CD4-positive, CD25-positive, alpha-beta regulatory T cell (primary cell): ENCODE data around the gene SLC41A3. TPM values are rescaled to one million over a fixed set of nuclear protein-coding genes. Genes with fewer than 3 reads are reported as not detected.

ENCODE experiments used
- ATAC-seq, 2 donors: fragments of 150-1000 bp; cut with Tn5 transposase; one replicate each; pipeline ENCODE4 v1.10.0; 2021; ENCODE audit warnings: low read depth in 2 of 2, moderate number of reproducible peaks in 2 of 2, moderate library complexity in 1 of 2
- DNase-seq, 3 donors: peaks; one replicate each; pipeline versions ENCODE4 v3.0.0 to v3.0.0-alpha.2; 2012 to 2022; ENCODE audit warnings: mixed read lengths in 1 of 3
- H3K27ac ChIP-seq: one replicate; pipeline ENCODE4 v1.7.0; 2013; ENCODE audit warnings: mild to moderate bottlenecking, low read length; ENCODE audit not compliant: insufficient read depth, poor library complexity, severe bottlenecking
- H3K27me3 ChIP-seq: one replicate; pipeline ENCODE4 v1.7.0; 2013; ENCODE audit warnings: low read length; ENCODE audit not compliant: control insufficient read depth, insufficient read depth
- H3K36me3 ChIP-seq: one replicate; pipeline ENCODE4 v1.7.0; 2013; ENCODE audit warnings: mild to moderate bottlenecking, low read length, moderate library complexity; ENCODE audit not compliant: control insufficient read depth, insufficient read depth
- H3K4me1 ChIP-seq: 2 replicates; pipeline ENCODE4 v1.7.0; 2013; ENCODE audit warnings: mild to moderate bottlenecking, low read length; ENCODE audit not compliant: insufficient read depth, control insufficient read depth, poor library complexity, severe bottlenecking
- H3K4me3 ChIP-seq: one replicate; pipeline ENCODE4 v1.7.0; 2013; ENCODE audit warnings: low read depth, mild to moderate bottlenecking, low read length, moderate library complexity
- H3K9me3 ChIP-seq, 2 experiments: 1 replicate in 1 of 2; 2 replicates in 1 of 2; pipeline ENCODE4 v1.7.0; 2013; ENCODE audit warnings: low read length in 2 of 2, mild to moderate bottlenecking in 1 of 2, moderate library complexity in 1 of 2; ENCODE audit not compliant: control insufficient read depth in 2 of 2
- H3K27ac Mint-ChIP-seq, 3 donors: one replicate each; pipeline ENCODE4 v1.8.0; 2020 to 2022; ENCODE audit warnings: mild to moderate bottlenecking in 3 of 3, mixed read lengths in 3 of 3, moderate library complexity in 2 of 3
- H3K27me3 Mint-ChIP-seq: one replicate; pipeline ENCODE4 v1.8.0; 2022; ENCODE audit warnings: mild to moderate bottlenecking, mixed read lengths
- H3K36me3 Mint-ChIP-seq: one replicate; pipeline ENCODE4 v1.8.0; 2020; ENCODE audit warnings: mixed read lengths
- H3K4me1 Mint-ChIP-seq, 4 donors: one replicate each; pipeline ENCODE4 v1.8.0; 2020 to 2022; ENCODE audit warnings: mixed read lengths in 4 of 4, mild to moderate bottlenecking in 1 of 4
- H3K4me3 Mint-ChIP-seq, 4 donors: one replicate each; pipeline ENCODE4 v1.8.0; 2020 to 2022; ENCODE audit warnings: mild to moderate bottlenecking in 4 of 4, mixed read lengths in 4 of 4, moderate library complexity in 3 of 4
- H3K9me3 Mint-ChIP-seq, 7 donors: one replicate each; pipeline ENCODE4 v1.8.0; 2020 to 2022; ENCODE audit warnings: mixed read lengths in 7 of 7, mild to moderate bottlenecking in 3 of 7, moderate library complexity in 2 of 7
- polyA plus RNA-seq, 4 donors: library from polyadenylated mRNA; unstranded; fragments of 300-500 nt; fragmentation: Illumina TruSeq; gene quantifications; one replicate each; pipeline ENCODE4 v1.2.3, GENCODE V29; 2021
- total RNA-seq: library from RNA; stranded (reverse); gene quantifications from one replicate; pipeline ENCODE4 v1.2.3, GENCODE V29; 2022

The SLC41A3 gene
- total and polyA plus RNA-seq, 5 donors from 2014 or later: 31.2 to 51.3 (median 40.3) TPM

DNA sequence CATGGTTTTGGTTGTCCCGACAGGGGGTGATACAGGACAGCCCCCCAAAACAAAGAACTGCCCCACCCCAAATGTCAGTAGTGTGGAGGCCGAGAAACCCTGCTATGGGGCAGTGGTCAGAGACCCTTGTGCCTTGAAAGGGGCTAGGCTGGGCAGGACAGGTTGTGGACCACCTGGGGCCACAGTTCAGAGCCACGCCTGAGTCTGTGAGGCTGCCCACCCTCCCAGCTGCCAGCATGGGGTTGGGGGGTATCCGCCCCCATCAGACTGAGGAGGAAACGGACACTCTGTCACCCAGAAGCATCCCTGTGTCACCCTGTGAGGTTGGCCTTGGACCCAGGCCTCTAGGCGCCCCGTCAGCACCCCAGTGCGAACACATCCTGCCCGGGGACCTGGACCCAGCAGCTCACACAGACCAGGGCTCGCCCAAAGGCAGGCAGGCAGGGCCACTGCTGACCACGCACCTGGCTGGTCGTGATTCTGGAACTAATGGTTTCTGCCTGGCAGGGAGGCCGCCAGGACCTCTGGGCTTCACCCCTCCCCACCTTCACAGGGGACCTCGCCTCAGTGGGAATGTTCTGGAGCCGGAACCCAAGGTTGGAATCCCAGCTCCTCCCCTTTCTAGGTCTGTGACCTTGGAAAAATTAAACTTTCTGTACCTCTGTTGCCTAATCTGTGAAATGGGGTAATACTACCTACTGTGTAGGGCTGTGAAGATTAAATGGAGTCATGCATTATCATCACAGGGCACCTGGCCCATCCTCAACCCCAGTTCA lies 1.4 kb downstream of the SLC41A3 start:
- peak overlapping the region; percentile 88 to 94 (median 91) for H3K4me3 Mint-ChIP-seq
- ATAC-seq: no peak
- no peaks in the 10 kb centered on the region for H3K36me3 ChIP-seq
- H3K36me3 Mint-ChIP-seq: peaks cover 3% of the 10 kb centered on the region
- H3K27ac Mint-ChIP-seq: peak overlapping the region; percentile 88 to 98 (median 89)
- no peaks in the 10 kb centered on the region for H3K9me3 ChIP-seq
- peak overlapping the region; percentile 69 for H3K4me3 ChIP-seq
- peaks cover 0 to 3% (median 0%) of the 10 kb centered on the region in 7 donors for H3K9me3 Mint-ChIP-seq
- H3K27me3 Mint-ChIP-seq: no peaks in the 10 kb centered on the region
- no peak for DNase-seq
- H3K27me3 ChIP-seq: no peaks in the 10 kb centered on the region
- H3K27ac ChIP-seq: peak overlapping the region; percentile 91
- peaks cover 15 to 43% (median 23%) of the 10 kb centered on the region in 4 donors for H3K4me1 Mint-ChIP-seq
- H3K4me1 ChIP-seq: peaks cover 16% of the 10 kb centered on the region

GRCh38 chr3:126081618-126082361 lies 2.1 kb downstream of the SLC41A3 start:
- ATAC-seq (no peak), DNase-seq (peak in 1 of 3 donors; percentile 31)
- Mint-ChIP-seq H3K4me3 (peak overlapping the region; percentile 11 to 63 (median 46)), H3K27ac (peak overlapping the region in 1 of 3 donors; percentile 38), H3K9me3 (peaks cover 0 to 3% (median 0%) of the 10 kb centered on the region in 7 donors), H3K36me3 (peaks cover 3% of the 10 kb centered on the region), H3K27me3 (no peaks in the 10 kb centered on the region), H3K4me1 (peaks cover 15 to 43% (median 23%) of the 10 kb centered on the region in 4 donors)
- Histone ChIP-seq H3K36me3 (no peaks in the 10 kb centered on the region), H3K4me1 (peaks cover 16% of the 10 kb centered on the region), H3K27me3 (no peaks in the 10 kb centered on the region), H3K4me3 (no peak overlapping the region), H3K27ac (no peak overlapping the region), H3K9me3 (no peaks in the 10 kb centered on the region)

- Histone ChIP-seq H3K27ac (no peak overlapping the region), H3K27me3 (no peaks in the 10 kb centered on the region), H3K4me3 (no peak overlapping the region), H3K36me3 (no peaks in the 10 kb centered on the region), H3K9me3 (no peaks in the 10 kb centered on the region), H3K4me1 (peaks cover 16% of the 10 kb centered on the region)
- ATAC-seq: no peak
- H3K9me3 Mint-ChIP-seq: peaks cover 0 to 3% (median 0%) of the 10 kb centered on the region in 7 donors
- H3K27me3 Mint-ChIP-seq: no peaks in the 10 kb centered on the region
- H3K36me3 Mint-ChIP-seq: peaks cover 3% of the 10 kb centered on the region
- H3K4me3 Mint-ChIP-seq: peak overlapping the region in 3 of 4 donors; percentile 11 to 86 (median 39)
- DNase-seq: no peak
- peaks cover 15 to 41% (median 25%) of the 10 kb centered on the region in 4 donors for H3K4me1 Mint-ChIP-seq
- peak overlapping the region in 2 of 3 donors; percentile 32 to 39 for H3K27ac Mint-ChIP-seq
Measured at GRCh38 chr3:126080970-126081369, 3.0 kb downstream of the SLC41A3 start.

- Histone ChIP-seq H3K9me3 (no peaks in the 10 kb centered on the region), H3K4me3 (no peak overlapping the region), H3K27me3 (no peaks in the 10 kb centered on the region), H3K36me3 (no peaks in the 10 kb centered on the region), H3K4me1 (peaks cover 9% of the 10 kb centered on the region), H3K27ac (no peak overlapping the region)
- Mint-ChIP-seq H3K9me3 (peaks cover 0 to 6% (median 1%) of the 10 kb centered on the region in 7 donors), H3K27me3 (no peaks in the 10 kb centered on the region), H3K4me1 (peaks cover 5 to 27% (median 13%) of the 10 kb centered on the region in 4 donors), H3K27ac (no peak overlapping the region), H3K4me3 (no peak overlapping the region), H3K36me3 (peaks cover 8% of the 10 kb centered on the region)
- DNase-seq (no peak), ATAC-seq (no peak)
Measured at GRCh38 chr3:126078866-126079265, 5.1 kb downstream of the SLC41A3 start.

DNA sequence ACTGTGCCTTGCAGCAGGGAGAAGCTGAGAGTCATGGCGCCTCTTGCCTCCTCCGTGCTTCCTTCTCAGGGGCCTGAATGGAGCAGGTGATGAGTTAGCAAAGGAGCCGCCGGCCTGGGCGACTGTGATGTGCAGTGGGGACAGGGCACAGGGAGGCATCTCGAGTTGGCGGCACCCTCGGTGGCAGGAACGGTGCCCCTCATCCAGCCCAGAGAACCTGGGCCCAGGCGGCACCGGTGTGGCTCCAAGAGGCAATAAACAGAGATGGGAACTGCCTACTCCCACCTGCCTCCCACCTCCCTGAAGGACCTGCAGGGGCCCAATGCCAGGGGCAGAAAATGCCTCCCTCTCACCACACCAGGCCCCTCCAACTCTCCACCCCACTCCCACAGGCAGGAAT lies 6.2 kb downstream of the SLC41A3 start:
- Mint-ChIP-seq H3K4me3 (peak overlapping the region in 1 of 4 donors; percentile 52), H3K9me3 (peaks cover 0 to 11% (median 3%) of the 10 kb centered on the region in 7 donors), H3K36me3 (peaks cover 16% of the 10 kb centered on the region), H3K4me1 (peaks cover 2 to 22% (median 12%) of the 10 kb centered on the region in 4 donors), H3K27ac (no peak overlapping the region), H3K27me3 (no peaks in the 10 kb centered on the region)
- no peaks in the 10 kb centered on the region for H3K36me3 ChIP-seq
- no peak overlapping the region for H3K27ac ChIP-seq
- ATAC-seq (no peak), DNase-seq (no peak)
- H3K27me3 ChIP-seq: no peaks in the 10 kb centered on the region
- H3K9me3 ChIP-seq: no peaks in the 10 kb centered on the region
- peaks cover 2% of the 10 kb centered on the region for H3K4me1 ChIP-seq
- no peak overlapping the region for H3K4me3 ChIP-seq

GRCh38 chr3:126076140-126076539 lies 7.8 kb downstream of the SLC41A3 start:
- H3K27me3 ChIP-seq: no peaks in the 10 kb centered on the region
- H3K36me3 ChIP-seq: no peaks in the 10 kb centered on the region
- Mint-ChIP-seq H3K27ac (no peak overlapping the region), H3K9me3 (peaks cover 0 to 14% (median 4%) of the 10 kb centered on the region in 7 donors), H3K4me1 (peaks cover 2 to 16% (median 12%) of the 10 kb centered on the region in 4 donors), H3K27me3 (no peaks in the 10 kb centered on the region), H3K36me3 (peaks cover 25% of the 10 kb centered on the region), H3K4me3 (peak overlapping the region in 1 of 4 donors; percentile 14)
- ATAC-seq (no peak), DNase-seq (no peak)
- no peak overlapping the region for H3K4me3 ChIP-seq
- H3K9me3 ChIP-seq: no peaks in the 10 kb centered on the region
- no peaks in the 10 kb centered on the region for H3K4me1 ChIP-seq
- no peak overlapping the region for H3K27ac ChIP-seq

DNA sequence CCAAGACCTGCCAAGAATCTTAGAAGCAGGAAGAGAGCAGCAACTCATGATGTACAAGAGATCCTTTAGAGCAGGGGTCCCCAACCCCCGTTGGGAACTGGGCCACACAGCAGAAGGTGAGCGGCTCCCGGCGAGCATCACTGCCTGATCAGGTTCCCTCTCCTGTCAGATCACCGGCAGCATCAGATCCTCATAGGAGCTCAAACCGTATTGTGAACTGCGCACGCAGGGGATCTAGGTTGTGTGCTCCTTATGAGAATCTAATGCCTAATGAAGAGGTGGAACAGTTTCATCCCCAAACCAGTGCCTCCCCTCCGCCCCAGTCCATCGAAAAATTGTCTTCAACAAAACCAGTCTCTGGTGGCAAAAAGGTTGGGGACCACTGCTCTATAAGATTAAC lies 13.8 kb downstream of the SLC41A3 start:
- Histone ChIP-seq H3K27ac (no peak overlapping the region), H3K27me3 (no peaks in the 10 kb centered on the region), H3K36me3 (peaks cover 1% of the 10 kb centered on the region), H3K9me3 (no peaks in the 10 kb centered on the region), H3K4me1 (no peaks in the 10 kb centered on the region), H3K4me3 (no peak overlapping the region)
- Mint-ChIP-seq H3K36me3 (peaks cover 47% of the 10 kb centered on the region), H3K9me3 (peaks cover 0 to 14% (median 4%) of the 10 kb centered on the region in 7 donors), H3K27ac (no peak overlapping the region), H3K27me3 (no peaks in the 10 kb centered on the region), H3K4me1 (peaks cover 9 to 18% (median 14%) of the 10 kb centered on the region in 4 donors), H3K4me3 (no peak overlapping the region)
- ATAC-seq (no peak), DNase-seq (no peak)
